HEK293 (cell line): ENCODE data around the gene PDE6H.
A peak's percentile ranks its signal among the peaks of the same experiment; 100 is the strongest.

Experiments
- CTCF ChIA-PET: fragments of 350-600 bp; formaldehyde crosslinking; extraction: SDS; loops from one replicate; lab custom pipeline; 2021; ENCODE audit warnings: antibody characterized with exemption; lab: Yijun Ruan, JAX
- POLR2A ChIA-PET: fragments of 300-600 bp; formaldehyde crosslinking; extraction: SDS; loops from one replicate; lab custom pipeline; 2020; ENCODE audit warnings: antibody characterized with exemption, inconsistent platforms; lab: Yijun Ruan, JAX
- H3K27ac ChIP-seq: fragments of 200-500 bp; sonication (Bioruptor generic); 2 replicates; pipeline ENCODE4 v1.5.1; 2014; ENCODE audit warnings: low read depth, low read length, control low read depth, inconsistent platforms; ENCODE audit errors: extremely low read depth
- H3K36me3 ChIP-seq, 2 experiments: fragments of 200-500 bp in 1 of 2; sonication (Bioruptor generic) in 1 of 2; 1 replicate in 1 of 2; 2 replicates in 1 of 2; pipeline ENCODE4 v1.5.1; 2014 to 2017; ENCODE audit warnings: inconsistent platforms in 2 of 2, low read length in 2 of 2; ENCODE audit not compliant: control insufficient read depth in 2 of 2, insufficient read depth in 1 of 2
- H3K4me1 ChIP-seq: fragments of 200-500 bp; sonication (Bioruptor generic); 2 replicates; pipeline ENCODE4 v1.5.1; 2014; ENCODE audit warnings: mild to moderate bottlenecking, low read length, inconsistent platforms; ENCODE audit not compliant: control insufficient read depth, insufficient read depth
- H3K4me3 ChIP-seq: 2 replicates; pipeline ENCODE4 v1.5.1; 2011; ENCODE audit warnings: low read depth, mild to moderate bottlenecking, control low read depth, low read length, moderate library complexity
- H3K9me3 ChIP-seq: fragments of 200-500 bp; sonication (Bioruptor generic); 2 replicates; pipeline ENCODE4 v1.5.1; 2014; ENCODE audit warnings: low read depth, low read length, inconsistent platforms; ENCODE audit not compliant: control insufficient read depth, insufficient read depth
- KLF1 ChIP-seq: fragments of 450-650 bp; formaldehyde crosslinking; IDR thresholded peaks from 2 replicates; pipeline ENCODE4 v1.5.1; 2016; ENCODE audit warnings: missing biosample characterization, missing genetic modification characterization
- REPIN1 ChIP-seq: fragments of 450-650 bp; formaldehyde crosslinking; IDR thresholded peaks from 2 replicates; pipeline ENCODE4 v1.5.1; 2017; ENCODE audit warnings: missing biosample characterization, missing genetic modification characterization, low read depth
- SCRT1 ChIP-seq: fragments of 450-650 bp; formaldehyde crosslinking; IDR thresholded peaks from 2 replicates; pipeline ENCODE4 v1.5.1; 2016; ENCODE audit warnings: missing biosample characterization, missing genetic modification characterization, borderline replicate concordance
- YY1 ChIP-seq: fragments of 450-650 bp; formaldehyde crosslinking; IDR thresholded peaks from 2 replicates; pipeline ENCODE4 v1.5.1; 2018; ENCODE audit warnings: missing biosample characterization, missing genetic modification characterization
- ZBTB17 ChIP-seq: fragments of 450-650 bp; formaldehyde crosslinking; IDR thresholded peaks from 2 replicates; pipeline ENCODE4 v1.5.1; 2016; ENCODE audit warnings: missing biosample characterization, missing genetic modification characterization
- ZBTB20 ChIP-seq: fragments of 450-650 bp; formaldehyde crosslinking; IDR thresholded peaks from 2 replicates; pipeline ENCODE4 v1.5.1; 2016; ENCODE audit warnings: missing biosample characterization, missing genetic modification characterization
- ZBTB7A ChIP-seq: fragments of 450-650 bp; formaldehyde crosslinking; IDR thresholded peaks from 2 replicates; pipeline ENCODE4 v1.5.1; 2016; ENCODE audit warnings: low read depth, missing biosample characterization, missing genetic modification characterization
- ZFP3 ChIP-seq: fragments of 450-650 bp; formaldehyde crosslinking; IDR thresholded peaks from 2 replicates; pipeline ENCODE4 v1.5.1; 2016; ENCODE audit warnings: low read depth, missing biosample characterization, missing genetic modification characterization
- ZNF114 ChIP-seq: fragments of 450-650 bp; formaldehyde crosslinking; IDR thresholded peaks from 2 replicates; pipeline ENCODE4 v1.5.0; 2017; ENCODE audit warnings: missing biosample characterization, missing genetic modification characterization
- ZNF133 ChIP-seq: fragments of 450-650 bp; formaldehyde crosslinking; IDR thresholded peaks from 2 replicates; pipeline ENCODE4 v1.5.1; 2016; ENCODE audit warnings: missing biosample characterization, missing genetic modification characterization
- ZNF211 ChIP-seq: fragments of 450-650 bp; formaldehyde crosslinking; IDR thresholded peaks from 2 replicates; pipeline ENCODE4 v1.5.1; 2016; ENCODE audit warnings: low read depth, missing biosample characterization, missing genetic modification characterization
- ZNF292 ChIP-seq: fragments of 450-650 bp; formaldehyde crosslinking; IDR thresholded peaks from 2 replicates; pipeline ENCODE4 v1.5.1; 2016; ENCODE audit warnings: low read depth, missing biosample characterization, missing genetic modification characterization, borderline replicate concordance
- ZNF362 ChIP-seq: fragments of 450-650 bp; formaldehyde crosslinking; IDR thresholded peaks from 2 replicates; pipeline ENCODE4 v1.5.1; 2016; ENCODE audit warnings: missing biosample characterization, missing genetic modification characterization
- ZNF394 ChIP-seq: fragments of 450-650 bp; formaldehyde crosslinking; IDR thresholded peaks from 2 replicates; pipeline ENCODE4 v1.5.1; 2016; ENCODE audit warnings: missing biosample characterization, missing genetic modification characterization, mild to moderate bottlenecking, moderate library complexity, borderline replicate concordance
- ZNF423 ChIP-seq: fragments of 450-650 bp; formaldehyde crosslinking; IDR thresholded peaks from 2 replicates; pipeline ENCODE4 v1.5.1; 2016; ENCODE audit warnings: missing biosample characterization, missing genetic modification characterization
- ZNF488 ChIP-seq: fragments of 450-650 bp; formaldehyde crosslinking; IDR thresholded peaks from 2 replicates; pipeline ENCODE4 v1.5.1; 2016; ENCODE audit warnings: missing biosample characterization, missing genetic modification characterization
- ZNF530 ChIP-seq: fragments of 450-650 bp; formaldehyde crosslinking; IDR thresholded peaks from 2 replicates; pipeline ENCODE4 v1.5.1; 2016; ENCODE audit warnings: low read depth, missing biosample characterization, missing genetic modification characterization
- ZNF544 ChIP-seq: fragments of 450-650 bp; formaldehyde crosslinking; IDR thresholded peaks from 2 replicates; pipeline ENCODE4 v1.5.0; 2017; ENCODE audit warnings: missing biosample characterization, missing genetic modification characterization
- ZNF610 ChIP-seq: fragments of 450-650 bp; formaldehyde crosslinking; IDR thresholded peaks from 2 replicates; pipeline ENCODE4 v1.5.1; 2016; ENCODE audit warnings: missing biosample characterization, missing genetic modification characterization, borderline replicate concordance
- ZNF621 ChIP-seq: fragments of 450-650 bp; formaldehyde crosslinking; IDR thresholded peaks from 2 replicates; pipeline ENCODE4 v1.5.1; 2017; ENCODE audit warnings: missing biosample characterization, missing genetic modification characterization
- TF ChIP-seq, protein P1 (sequence below): fragments of 450-650 bp; formaldehyde crosslinking; IDR thresholded peaks from 2 replicates; pipeline ENCODE4 v1.5.0; 2017; ENCODE audit warnings: missing biosample characterization, missing genetic modification characterization, borderline replicate concordance
- TF ChIP-seq, protein P2 (sequence below): fragments of 450-650 bp; formaldehyde crosslinking; IDR thresholded peaks from 2 replicates; pipeline ENCODE4 v1.5.1; 2016; ENCODE audit warnings: missing biosample characterization, missing genetic modification characterization
- TF ChIP-seq, protein P3 (sequence below): fragments of 450-650 bp; formaldehyde crosslinking; optimal IDR thresholded peaks from 2 replicates; pipeline ENCODE3; 2016; ENCODE audit warnings: missing biosample characterization, mild to moderate bottlenecking, missing genetic modification characterization
- TF ChIP-seq, protein P4 (sequence below): fragments of 450-650 bp; formaldehyde crosslinking; IDR thresholded peaks from 2 replicates; pipeline ENCODE4 v1.5.1; 2016; ENCODE audit warnings: missing biosample characterization, missing genetic modification characterization

The PDE6H gene

DNA sequence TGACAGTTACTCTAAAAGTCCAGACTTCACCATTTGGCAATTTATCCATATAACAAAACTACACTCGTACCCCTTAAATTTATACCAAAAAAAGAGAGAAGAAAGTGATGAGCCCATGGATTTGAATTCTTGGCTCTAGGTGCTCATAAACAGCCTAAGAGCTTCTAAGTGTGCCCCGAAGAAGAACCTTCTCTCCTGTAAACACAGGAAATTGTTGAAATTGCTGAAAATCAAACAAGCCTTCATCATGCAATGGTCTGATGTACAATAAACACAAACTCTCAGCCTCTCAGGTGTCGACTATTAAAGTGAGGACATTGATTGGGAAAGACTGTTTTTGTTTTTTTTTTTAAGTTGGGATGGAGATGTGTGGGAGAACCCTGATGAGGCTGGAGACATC, 21.8 kb downstream of the PDE6H start:
- Histone ChIP-seq H3K4me3 (no peak overlapping the region), H3K9me3 (no peaks in the 10 kb centered on the region)
- TF ChIP-seq YY1 (tag by site-specific recombination) (no peak), ZNF114 (tag by site-specific recombination) (no peak), KLF1 (no peak), ZNF292 (tag by site-specific recombination) (no peak), ZNF394 (tag by site-specific recombination) (no peak), ZBTB7A (no peak), ZFP3 (tag by site-specific recombination) (no peak), REPIN1 (tag by site-specific recombination) (no peak), ZNF530 (tag by site-specific recombination) (no peak), ZNF211 (tag by site-specific recombination) (no peak), ZNF133 (tag by site-specific recombination) (no peak), ZNF544 (tag by site-specific recombination) (no peak), ZNF488 (no peak), ZNF423 (tag by site-specific recombination) (no peak)
- TF ChIP-seq, all 188 proteins: peak for 0
- ChIA-PET CTCF (interaction anchor here (0.6 to 5.6 kb wide), 11 partner anchors 11 to 367 kb away, joined by 3 to 86 read pairs (median 4); partner anchors contain the start of genes ART4 and RERG), POLR2A (no interaction called here)
- Histone ChIP-seq H3K27ac (no peak overlapping the region), H3K4me1 (no peaks in the 10 kb centered on the region), H3K36me3 (no peaks in the 10 kb centered on the region)

- Histone ChIP-seq H3K9me3 (no peaks in the 10 kb centered on the region), H3K36me3 (no peaks in the 10 kb centered on the region), H3K4me3 (no peak overlapping the region), H3K4me1 (no peaks in the 10 kb centered on the region), H3K27ac (no peak overlapping the region)
- ChIA-PET CTCF (interaction anchor here (0.5 to 5.6 kb wide), 27 partner anchors 8 to 1295 kb away, joined by 3 to 86 read pairs (median 4); partner anchors contain the start of genes ART4 and RERG), POLR2A (interaction anchor here (0.6 kb wide), 1 partner anchor 225 kb away, joined by 3 read pairs; no protein-coding TSS in a partner anchor)
- TF ChIP-seq, protein P1, sequence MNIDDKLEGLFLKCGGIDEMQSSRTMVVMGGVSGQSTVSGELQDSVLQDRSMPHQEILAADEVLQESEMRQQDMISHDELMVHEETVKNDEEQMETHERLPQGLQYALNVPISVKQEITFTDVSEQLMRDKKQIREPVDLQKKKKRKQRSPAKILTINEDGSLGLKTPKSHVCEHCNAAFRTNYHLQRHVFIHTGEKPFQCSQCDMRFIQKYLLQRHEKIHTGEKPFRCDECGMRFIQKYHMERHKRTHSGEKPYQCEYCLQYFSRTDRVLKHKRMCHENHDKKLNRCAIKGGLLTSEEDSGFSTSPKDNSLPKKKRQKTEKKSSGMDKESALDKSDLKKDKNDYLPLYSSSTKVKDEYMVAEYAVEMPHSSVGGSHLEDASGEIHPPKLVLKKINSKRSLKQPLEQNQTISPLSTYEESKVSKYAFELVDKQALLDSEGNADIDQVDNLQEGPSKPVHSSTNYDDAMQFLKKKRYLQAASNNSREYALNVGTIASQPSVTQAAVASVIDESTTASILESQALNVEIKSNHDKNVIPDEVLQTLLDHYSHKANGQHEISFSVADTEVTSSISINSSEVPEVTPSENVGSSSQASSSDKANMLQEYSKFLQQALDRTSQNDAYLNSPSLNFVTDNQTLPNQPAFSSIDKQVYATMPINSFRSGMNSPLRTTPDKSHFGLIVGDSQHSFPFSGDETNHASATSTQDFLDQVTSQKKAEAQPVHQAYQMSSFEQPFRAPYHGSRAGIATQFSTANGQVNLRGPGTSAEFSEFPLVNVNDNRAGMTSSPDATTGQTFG (tag by site-specific recombination): no peak
- TF ChIP-seq ZBTB20 (tag by site-specific recombination): no peak
- peak; percentile 94 for TF ChIP-seq ZNF362 (tag by site-specific recombination)
- TF ChIP-seq, protein P2, sequence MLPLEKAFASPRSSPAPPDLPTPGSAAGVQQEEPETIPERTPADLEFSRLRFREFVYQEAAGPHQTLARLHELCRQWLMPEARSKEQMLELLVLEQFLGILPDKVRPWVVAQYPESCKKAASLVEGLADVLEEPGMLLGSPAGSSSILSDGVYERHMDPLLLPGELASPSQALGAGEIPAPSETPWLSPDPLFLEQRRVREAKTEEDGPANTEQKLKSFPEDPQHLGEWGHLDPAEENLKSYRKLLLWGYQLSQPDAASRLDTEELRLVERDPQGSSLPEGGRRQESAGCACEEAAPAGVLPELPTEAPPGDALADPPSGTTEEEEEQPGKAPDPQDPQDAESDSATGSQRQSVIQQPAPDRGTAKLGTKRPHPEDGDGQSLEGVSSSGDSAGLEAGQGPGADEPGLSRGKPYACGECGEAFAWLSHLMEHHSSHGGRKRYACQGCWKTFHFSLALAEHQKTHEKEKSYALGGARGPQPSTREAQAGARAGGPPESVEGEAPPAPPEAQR (tag by site-specific recombination): no peak
- TF ChIP-seq, protein P3, sequence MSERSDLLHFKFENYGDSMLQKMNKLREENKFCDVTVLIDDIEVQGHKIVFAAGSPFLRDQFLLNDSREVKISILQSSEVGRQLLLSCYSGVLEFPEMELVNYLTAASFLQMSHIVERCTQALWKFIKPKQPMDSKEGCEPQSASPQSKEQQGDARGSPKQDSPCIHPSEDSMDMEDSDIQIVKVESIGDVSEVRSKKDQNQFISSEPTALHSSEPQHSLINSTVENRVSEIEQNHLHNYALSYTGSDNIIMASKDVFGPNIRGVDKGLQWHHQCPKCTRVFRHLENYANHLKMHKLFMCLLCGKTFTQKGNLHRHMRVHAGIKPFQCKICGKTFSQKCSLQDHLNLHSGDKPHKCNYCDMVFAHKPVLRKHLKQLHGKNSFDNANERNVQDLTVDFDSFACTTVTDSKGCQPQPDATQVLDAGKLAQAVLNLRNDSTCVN (tag by site-specific recombination): no peak
- no peak for TF ChIP-seq ZNF621 (tag by site-specific recombination)
- no peak for TF ChIP-seq ZNF610 (tag by site-specific recombination)
- no peak for TF ChIP-seq SCRT1 (tag by site-specific recombination)
- TF ChIP-seq, protein P4, sequence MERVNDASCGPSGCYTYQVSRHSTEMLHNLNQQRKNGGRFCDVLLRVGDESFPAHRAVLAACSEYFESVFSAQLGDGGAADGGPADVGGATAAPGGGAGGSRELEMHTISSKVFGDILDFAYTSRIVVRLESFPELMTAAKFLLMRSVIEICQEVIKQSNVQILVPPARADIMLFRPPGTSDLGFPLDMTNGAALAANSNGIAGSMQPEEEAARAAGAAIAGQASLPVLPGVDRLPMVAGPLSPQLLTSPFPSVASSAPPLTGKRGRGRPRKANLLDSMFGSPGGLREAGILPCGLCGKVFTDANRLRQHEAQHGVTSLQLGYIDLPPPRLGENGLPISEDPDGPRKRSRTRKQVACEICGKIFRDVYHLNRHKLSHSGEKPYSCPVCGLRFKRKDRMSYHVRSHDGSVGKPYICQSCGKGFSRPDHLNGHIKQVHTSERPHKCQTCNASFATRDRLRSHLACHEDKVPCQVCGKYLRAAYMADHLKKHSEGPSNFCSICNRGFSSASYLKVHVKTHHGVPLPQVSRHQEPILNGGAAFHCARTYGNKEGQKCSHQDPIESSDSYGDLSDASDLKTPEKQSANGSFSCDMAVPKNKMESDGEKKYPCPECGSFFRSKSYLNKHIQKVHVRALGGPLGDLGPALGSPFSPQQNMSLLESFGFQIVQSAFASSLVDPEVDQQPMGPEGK: no peak
- TF ChIP-seq ZBTB17 (tag by site-specific recombination): no peak
Measured at GRCh38 chr12:14995583-14996425, 23.0 kb downstream of the PDE6H start.
